Fibroblast of the aortic adventitia (primary cell): Measurements from ENCODE around the gene AQP3. TPM values are rescaled to one million over a fixed set of nuclear protein-coding genes. Genes with fewer than 3 reads are reported as not detected.

Source experiments
- DNase-seq: peaks from one replicate; pipeline ENCODE4 v3.0.0-alpha.2; 2010; ENCODE audit warnings: low read depth
- H3K4me3 ChIP-seq: 2 replicates; pipeline ENCODE4 v1.5.1; 2011; ENCODE audit warnings: low read depth, mild to moderate bottlenecking, control low read depth, low read length, moderate library complexity
- total RNA-seq: library from RNA; depleted of rRNA; stranded (reverse); fragments of >200 nt; gene quantifications from 2 replicates; pipeline ENCODE4 v1.2.3, GENCODE V29; 2012; ENCODE audit warnings: low replicate concordance
- TF ChIP-seq, protein P1 (sequence below): IDR thresholded peaks from 2 replicates; pipeline ENCODE4 v1.5.1; 2011; ENCODE audit warnings: mild to moderate bottlenecking, low read length, control low read depth, inconsistent platforms; ENCODE audit not compliant: insufficient read depth

AQP3 gene
- total RNA-seq, 1 donor: 0.54 TPM

DNA sequence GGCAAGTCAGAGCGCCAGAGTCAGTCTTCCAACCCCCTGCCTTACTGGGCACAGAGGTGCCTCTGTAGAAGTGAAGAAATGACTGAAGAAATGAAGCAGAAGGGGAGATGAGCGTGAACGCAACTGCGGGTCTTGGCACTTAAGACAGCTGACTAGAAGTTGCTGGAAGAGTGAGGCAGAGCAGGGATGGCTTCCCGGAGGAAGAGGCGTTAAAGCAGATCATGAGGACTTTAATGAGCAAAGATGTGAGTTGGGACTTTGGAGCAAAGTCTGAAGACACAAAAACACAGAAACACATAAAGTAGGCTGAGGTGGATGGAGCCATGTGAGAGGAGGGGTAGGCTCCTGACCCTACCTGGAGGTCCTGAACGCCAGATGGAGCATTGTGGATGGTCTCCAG lies 7.2 kb downstream of the AQP3 start:
- DNase-seq: no peak
- TF ChIP-seq, protein P1, sequence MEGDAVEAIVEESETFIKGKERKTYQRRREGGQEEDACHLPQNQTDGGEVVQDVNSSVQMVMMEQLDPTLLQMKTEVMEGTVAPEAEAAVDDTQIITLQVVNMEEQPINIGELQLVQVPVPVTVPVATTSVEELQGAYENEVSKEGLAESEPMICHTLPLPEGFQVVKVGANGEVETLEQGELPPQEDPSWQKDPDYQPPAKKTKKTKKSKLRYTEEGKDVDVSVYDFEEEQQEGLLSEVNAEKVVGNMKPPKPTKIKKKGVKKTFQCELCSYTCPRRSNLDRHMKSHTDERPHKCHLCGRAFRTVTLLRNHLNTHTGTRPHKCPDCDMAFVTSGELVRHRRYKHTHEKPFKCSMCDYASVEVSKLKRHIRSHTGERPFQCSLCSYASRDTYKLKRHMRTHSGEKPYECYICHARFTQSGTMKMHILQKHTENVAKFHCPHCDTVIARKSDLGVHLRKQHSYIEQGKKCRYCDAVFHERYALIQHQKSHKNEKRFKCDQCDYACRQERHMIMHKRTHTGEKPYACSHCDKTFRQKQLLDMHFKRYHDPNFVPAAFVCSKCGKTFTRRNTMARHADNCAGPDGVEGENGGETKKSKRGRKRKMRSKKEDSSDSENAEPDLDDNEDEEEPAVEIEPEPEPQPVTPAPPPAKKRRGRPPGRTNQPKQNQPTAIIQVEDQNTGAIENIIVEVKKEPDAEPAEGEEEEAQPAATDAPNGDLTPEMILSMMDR: no peak
- no peak overlapping the region for H3K4me3 ChIP-seq

DNA sequence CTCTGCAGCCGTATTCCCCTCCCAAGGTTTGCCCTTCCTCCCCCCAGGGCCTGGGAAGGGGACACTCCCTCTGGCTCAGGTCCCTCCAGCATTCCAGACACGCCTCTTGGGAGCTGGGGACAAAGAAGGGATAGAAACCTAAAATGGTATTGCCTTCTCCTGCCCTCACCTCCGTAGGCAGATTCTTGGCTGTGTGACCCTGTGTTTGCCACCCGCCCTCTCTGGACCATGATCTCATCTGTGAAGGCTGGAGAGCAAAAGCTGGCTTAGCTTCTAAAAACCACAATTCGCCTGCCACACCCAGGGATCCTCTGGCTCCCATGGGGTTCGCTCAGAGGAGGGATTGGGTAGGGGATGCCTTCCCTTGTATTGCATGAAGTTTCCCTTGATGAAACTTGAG lies 7.7 kb downstream of the AQP3 start:
- peak; percentile 29 for DNase-seq
- TF ChIP-seq, protein P1: no peak
- no peak overlapping the region for H3K4me3 ChIP-seq

DNA sequence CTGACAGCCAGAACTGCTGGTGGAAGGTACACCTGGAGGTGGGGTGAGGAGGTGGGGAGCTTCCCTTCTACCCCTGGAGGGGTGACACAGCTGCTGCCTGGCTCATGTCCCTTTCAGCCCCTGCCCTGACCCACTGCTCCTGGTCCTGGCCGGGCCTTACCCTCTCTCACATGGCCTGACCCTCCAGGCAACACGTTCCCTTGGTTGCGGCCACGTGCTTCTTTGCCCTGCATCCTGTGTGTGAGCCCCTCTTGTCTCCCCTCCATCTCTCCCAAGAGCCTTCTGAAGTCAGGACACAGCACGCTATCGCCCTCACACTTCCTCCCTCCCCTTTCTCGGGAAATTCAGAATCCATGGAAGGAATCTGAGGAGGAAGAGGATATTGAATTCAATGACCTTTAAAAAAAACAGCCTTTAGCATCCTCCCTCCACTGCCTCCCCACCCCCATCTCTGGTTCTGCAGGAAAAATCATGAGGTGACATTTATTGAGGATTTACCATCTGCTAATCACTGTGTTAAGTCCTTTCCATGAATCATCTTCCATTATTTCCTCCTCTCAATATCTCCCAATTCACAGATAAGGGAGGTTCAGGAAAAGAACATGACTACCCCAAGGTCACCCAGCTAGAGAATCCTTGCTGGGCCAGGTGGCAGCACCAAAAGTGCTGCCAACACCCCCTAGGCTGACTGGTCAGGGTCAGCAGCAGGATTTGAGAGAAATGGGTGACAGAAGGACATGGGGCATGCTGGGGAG lies 8.3 kb downstream of the AQP3 start:
- no peak for DNase-seq
- TF ChIP-seq, protein P1: no peak
- no peak overlapping the region for H3K4me3 ChIP-seq

DNA sequence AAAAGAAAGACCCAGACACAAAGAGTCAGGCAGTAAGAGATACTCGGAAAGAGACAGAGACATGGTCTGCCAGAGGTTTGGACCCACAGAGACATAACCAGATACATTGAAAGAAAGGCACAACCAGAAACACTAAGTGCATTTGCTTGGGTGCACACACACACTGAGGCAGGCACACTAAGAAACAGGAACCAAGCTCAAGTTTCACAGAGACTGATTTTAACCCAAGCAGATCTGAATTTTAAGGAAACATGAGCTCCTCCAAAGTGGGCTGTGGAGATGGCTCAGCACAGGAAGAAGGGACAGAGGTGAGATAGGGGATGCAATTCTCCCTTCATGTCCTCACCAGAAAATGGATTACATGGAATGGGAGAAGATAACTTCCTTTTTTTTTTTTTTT lies 9.5 kb downstream of the AQP3 start:
- DNase-seq: no peak
- TF ChIP-seq, protein P1: no peak
- H3K4me3 ChIP-seq: no peak overlapping the region

DNA sequence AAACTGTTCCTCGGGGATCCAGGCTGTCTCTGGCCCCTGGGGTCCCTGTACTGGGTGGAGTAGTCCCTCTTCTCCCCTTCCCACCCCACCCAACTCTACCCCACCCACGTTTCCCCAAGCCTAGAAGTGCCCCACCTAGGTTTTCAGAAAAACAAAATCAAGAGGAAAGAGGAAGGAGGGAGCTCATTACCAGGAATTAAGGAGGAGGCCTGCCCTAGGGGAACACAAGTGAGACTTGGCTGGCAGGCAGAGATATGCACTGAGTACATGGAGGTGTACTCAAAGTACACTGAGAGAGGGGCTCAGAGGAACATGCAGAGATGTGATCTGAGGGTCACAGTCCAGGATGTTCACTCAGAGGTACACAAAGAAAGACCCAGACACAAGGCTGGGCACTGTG lies 10.2 kb downstream of the AQP3 start:
- no peak overlapping the region for H3K4me3 ChIP-seq
- TF ChIP-seq, protein P1: no peak
- no peak for DNase-seq

DNA sequence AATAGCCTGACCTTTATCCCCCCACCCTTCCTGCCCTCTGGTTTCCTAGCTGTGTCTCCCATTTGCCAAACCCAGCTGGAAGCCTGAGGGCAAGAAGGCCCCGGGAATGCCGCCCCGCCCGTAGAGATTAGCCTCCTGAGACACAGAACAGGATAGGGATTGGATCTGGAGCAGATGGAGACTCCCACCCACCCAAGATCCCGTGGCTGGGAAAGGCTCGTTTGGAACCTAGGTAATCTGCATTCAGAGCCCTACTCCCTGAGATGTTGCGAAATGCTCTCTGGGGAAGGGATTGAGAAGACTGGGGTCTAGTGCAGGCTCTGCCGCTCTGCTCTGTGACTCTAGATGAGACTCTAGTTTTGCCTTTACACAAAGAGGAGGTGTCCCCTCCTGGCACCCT lies 10.9 kb downstream of the AQP3 start:
- TF ChIP-seq, protein P1: no peak
- no peak for DNase-seq
- no peak overlapping the region for H3K4me3 ChIP-seq

DNA sequence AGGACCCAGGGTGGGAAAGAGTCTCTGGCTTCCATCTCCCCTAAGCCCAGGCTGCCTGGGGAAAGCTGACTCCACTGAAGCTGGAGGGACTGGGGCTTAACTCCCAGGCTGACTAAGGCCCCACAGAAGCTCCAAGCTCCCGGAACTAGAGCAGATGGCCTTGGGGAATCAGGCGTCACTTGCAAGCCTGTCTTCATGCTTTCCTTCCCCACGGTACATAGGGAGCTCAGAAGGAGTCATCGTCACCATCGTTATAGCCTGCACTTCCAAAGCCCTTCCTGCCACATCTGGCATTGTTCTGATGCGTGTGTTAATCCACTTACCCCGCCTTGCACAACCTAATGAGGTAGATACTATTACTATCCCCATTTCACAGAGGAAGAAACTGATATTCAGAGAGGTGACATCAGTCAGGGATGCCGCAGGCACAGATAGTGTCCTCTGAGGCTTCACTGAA lies 11.5 kb downstream of the AQP3 start:
- TF ChIP-seq, protein P1: no peak
- no peak overlapping the region for H3K4me3 ChIP-seq
- DNase-seq: no peak
